Nephron progenitor cell (in vitro differentiated cells): ENCODE results near the gene FLVCR1.

Experiments used
- DNase-seq: peaks from one replicate; pipeline ENCODE4 v3.0.0; 2021
- H3K27ac Mint-ChIP-seq: 2 replicates; pipeline ENCODE4 v1.8.0; 2021; ENCODE audit warnings: mild to moderate bottlenecking, moderate library complexity, mixed read lengths
- H3K27me3 Mint-ChIP-seq: 2 replicates; pipeline ENCODE4 v1.8.0; 2021; ENCODE audit warnings: mild to moderate bottlenecking, low read depth, mixed read lengths; ENCODE audit not compliant: poor library complexity
- H3K36me3 Mint-ChIP-seq: 2 replicates; pipeline ENCODE4 v1.8.0; 2021; ENCODE audit warnings: low read depth, mixed read lengths
- H3K4me1 Mint-ChIP-seq: 2 replicates; pipeline ENCODE4 v1.8.0; 2021; ENCODE audit warnings: mixed read lengths
- H3K4me3 Mint-ChIP-seq: 2 replicates; pipeline ENCODE4 v1.8.0; 2021; ENCODE audit warnings: mild to moderate bottlenecking, moderate library complexity, mixed read lengths
- H3K9me3 Mint-ChIP-seq: 2 replicates; pipeline ENCODE4 v1.8.0; 2021; ENCODE audit warnings: mild to moderate bottlenecking, moderate library complexity, mixed read lengths
- CTCF ChIP-seq: fragments of 200-600 bp; sonication (generic); IDR thresholded peaks from 2 replicates; pipeline ENCODE4 v1.5.0; 2021; ENCODE audit warnings: antibody characterized with exemption

Gene FLVCR1

GRCh38 chr1:212926372-212926771 lies 68.3 kb downstream of the FLVCR1 start:
- Mint-ChIP-seq H3K36me3 (no peaks in the 10 kb centered on the region), H3K9me3 (peaks cover 3% of the 10 kb centered on the region), H3K4me1 (peaks cover 24% of the 10 kb centered on the region), H3K4me3 (no peak overlapping the region), H3K27ac (no peak overlapping the region), H3K27me3 (peaks cover 10% of the 10 kb centered on the region)
- TF ChIP-seq CTCF: no peak
- DNase-seq: no peak

- TF ChIP-seq CTCF: no peak
- Mint-ChIP-seq H3K27ac (peak overlapping the region; percentile 61), H3K36me3 (no peaks in the 10 kb centered on the region), H3K4me3 (no peak overlapping the region), H3K27me3 (peaks cover 8% of the 10 kb centered on the region), H3K9me3 (peaks cover 3% of the 10 kb centered on the region), H3K4me1 (peaks cover 24% of the 10 kb centered on the region)
- DNase-seq: no peak
These were observed 70.5 kb downstream of the FLVCR1 start for GRCh38 chr1:212928323-212929291.

GRCh38 chr1:212930986-212931678 lies 73.1 kb downstream of the FLVCR1 start:
- Mint-ChIP-seq H3K4me3 (no peak overlapping the region), H3K27me3 (peaks cover 8% of the 10 kb centered on the region), H3K9me3 (peaks cover 3% of the 10 kb centered on the region), H3K36me3 (no peaks in the 10 kb centered on the region), H3K4me1 (peaks cover 14% of the 10 kb centered on the region), H3K27ac (no peak overlapping the region)
- no peak for DNase-seq
- TF ChIP-seq CTCF: no peak

- no peaks in the 10 kb centered on the region for H3K36me3 Mint-ChIP-seq
- H3K27ac Mint-ChIP-seq: no peak overlapping the region
- peaks cover 3% of the 10 kb centered on the region for H3K27me3 Mint-ChIP-seq
- peaks cover 4% of the 10 kb centered on the region for H3K4me1 Mint-ChIP-seq
- no peak for TF ChIP-seq CTCF
- no peak for DNase-seq
- no peak overlapping the region for H3K4me3 Mint-ChIP-seq
- H3K9me3 Mint-ChIP-seq: no peaks in the 10 kb centered on the region
These were observed 75.9 kb downstream of the FLVCR1 start for GRCh38 chr1:212933815-212934471.

GRCh38 chr1:212935387-212935981 lies 77.4 kb downstream of the FLVCR1 start:
- Mint-ChIP-seq H3K27ac (no peak overlapping the region), H3K27me3 (peaks cover 3% of the 10 kb centered on the region), H3K9me3 (peaks cover 7% of the 10 kb centered on the region), H3K4me1 (no peaks in the 10 kb centered on the region), H3K4me3 (no peak overlapping the region), H3K36me3 (no peaks in the 10 kb centered on the region)
- DNase-seq: no peak
- no peak for TF ChIP-seq CTCF
